GM12864 (cell line): ENCODE measurements around the gene VPS35.

Source experiments
- DNase-seq: peaks from one replicate; pipeline ENCODE4 v3.0.0-alpha.2; 2011; ENCODE audit warnings: low read depth
- H3K4me3 ChIP-seq: 2 replicates; pipeline ENCODE4 v1.5.1; 2011; ENCODE audit warnings: mild to moderate bottlenecking, low read depth, low read length, control low read depth
- TF ChIP-seq, protein P1 (sequence below): IDR thresholded peaks from 2 replicates; pipeline ENCODE4 v1.5.1; 2011; ENCODE audit warnings: low read depth, mild to moderate bottlenecking, moderate library complexity, low read length, control low read depth, inconsistent platforms; ENCODE audit errors: missing control alignments

The VPS35 gene

DNA sequence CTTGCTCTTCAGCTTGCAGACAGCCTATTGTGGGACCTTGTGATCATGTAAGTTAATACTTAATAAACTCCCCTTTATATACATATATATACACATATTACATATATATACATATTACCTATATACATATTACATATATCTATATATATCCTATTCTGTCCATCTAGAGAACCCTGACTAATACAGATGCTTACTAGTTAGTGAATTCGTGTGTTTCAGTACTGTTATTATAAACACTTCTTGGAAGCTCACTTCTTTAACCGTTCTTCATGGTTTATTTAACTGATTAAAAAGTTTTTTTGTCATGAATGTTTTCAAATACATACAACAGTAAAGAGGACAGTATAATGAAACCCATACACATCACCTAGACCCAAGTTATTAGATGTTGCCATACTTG, 13.1 kb upstream of the VPS35 start:
- no peak for DNase-seq
- no peak overlapping the region for H3K4me3 ChIP-seq
- TF ChIP-seq, protein P1, sequence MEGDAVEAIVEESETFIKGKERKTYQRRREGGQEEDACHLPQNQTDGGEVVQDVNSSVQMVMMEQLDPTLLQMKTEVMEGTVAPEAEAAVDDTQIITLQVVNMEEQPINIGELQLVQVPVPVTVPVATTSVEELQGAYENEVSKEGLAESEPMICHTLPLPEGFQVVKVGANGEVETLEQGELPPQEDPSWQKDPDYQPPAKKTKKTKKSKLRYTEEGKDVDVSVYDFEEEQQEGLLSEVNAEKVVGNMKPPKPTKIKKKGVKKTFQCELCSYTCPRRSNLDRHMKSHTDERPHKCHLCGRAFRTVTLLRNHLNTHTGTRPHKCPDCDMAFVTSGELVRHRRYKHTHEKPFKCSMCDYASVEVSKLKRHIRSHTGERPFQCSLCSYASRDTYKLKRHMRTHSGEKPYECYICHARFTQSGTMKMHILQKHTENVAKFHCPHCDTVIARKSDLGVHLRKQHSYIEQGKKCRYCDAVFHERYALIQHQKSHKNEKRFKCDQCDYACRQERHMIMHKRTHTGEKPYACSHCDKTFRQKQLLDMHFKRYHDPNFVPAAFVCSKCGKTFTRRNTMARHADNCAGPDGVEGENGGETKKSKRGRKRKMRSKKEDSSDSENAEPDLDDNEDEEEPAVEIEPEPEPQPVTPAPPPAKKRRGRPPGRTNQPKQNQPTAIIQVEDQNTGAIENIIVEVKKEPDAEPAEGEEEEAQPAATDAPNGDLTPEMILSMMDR, result no peak

DNA sequence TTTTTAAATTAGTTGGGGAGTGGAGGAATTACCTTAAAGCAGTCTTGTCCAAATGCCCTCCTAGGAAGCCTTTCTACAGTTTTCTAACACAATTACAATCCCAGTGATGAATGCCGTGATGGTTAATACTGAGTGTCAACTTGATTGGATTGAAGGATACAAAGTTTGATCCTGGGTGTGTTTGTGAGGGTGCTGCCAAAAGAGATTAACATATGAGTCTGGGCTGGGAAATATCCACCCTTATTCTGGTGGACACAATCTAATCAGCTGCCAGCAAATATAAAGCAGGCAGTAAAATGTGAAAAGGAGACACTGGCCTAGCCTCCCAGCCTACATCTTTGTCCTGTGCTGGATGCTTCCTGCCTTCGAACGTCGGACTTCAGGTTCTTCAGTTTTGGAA, 12.6 kb upstream of the VPS35 start:
- TF ChIP-seq, protein P1, result no peak
- DNase-seq, result no peak
- H3K4me3 ChIP-seq, result no peak overlapping the region

DNA sequence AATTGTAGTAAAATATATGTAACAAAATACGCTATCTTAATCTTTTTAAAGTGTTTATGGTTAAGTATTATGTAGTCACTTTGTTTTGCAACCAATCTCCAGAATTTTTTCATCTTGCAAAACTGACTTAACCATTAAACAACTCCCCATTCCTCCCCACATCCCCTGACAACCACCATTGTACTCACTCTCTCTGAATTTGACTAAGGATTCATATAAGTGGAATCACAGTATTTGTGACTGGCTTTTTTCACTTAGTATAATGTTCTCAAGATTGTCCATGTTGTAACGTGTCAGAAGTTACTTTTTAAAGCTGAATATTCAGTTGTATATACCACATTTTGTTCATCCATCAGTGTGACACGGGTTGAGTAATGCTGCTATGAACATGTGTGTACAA, 11.1 kb upstream of the VPS35 start:
- TF ChIP-seq, protein P1, result no peak
- no peak for DNase-seq

DNA sequence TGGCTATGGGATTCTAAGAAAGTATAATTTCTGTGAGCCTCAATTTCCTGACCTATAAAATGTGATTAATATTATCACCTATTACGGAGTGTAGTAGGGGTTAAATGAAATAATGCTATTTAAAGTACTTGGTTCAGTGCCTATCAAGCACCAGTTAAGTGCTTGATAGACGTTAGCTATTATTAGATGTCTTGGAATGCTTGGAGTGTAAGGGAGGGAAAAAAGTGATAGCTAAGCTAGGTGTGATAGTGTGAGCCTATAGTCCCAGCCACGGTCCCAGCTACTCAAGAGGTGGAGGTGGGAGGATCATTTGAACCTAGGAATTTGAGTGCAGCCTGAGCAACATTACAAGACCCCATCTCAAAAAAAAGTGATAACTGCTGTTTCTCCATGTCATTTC, 8.0 kb upstream of the VPS35 start:
- TF ChIP-seq, protein P1, result no peak
- H3K4me3 ChIP-seq, result no peak overlapping the region
- DNase-seq, result no peak

More for the DNA sequence above, 11.1 kb upstream of the VPS35 start:
- no peak overlapping the region for H3K4me3 ChIP-seq

DNA sequence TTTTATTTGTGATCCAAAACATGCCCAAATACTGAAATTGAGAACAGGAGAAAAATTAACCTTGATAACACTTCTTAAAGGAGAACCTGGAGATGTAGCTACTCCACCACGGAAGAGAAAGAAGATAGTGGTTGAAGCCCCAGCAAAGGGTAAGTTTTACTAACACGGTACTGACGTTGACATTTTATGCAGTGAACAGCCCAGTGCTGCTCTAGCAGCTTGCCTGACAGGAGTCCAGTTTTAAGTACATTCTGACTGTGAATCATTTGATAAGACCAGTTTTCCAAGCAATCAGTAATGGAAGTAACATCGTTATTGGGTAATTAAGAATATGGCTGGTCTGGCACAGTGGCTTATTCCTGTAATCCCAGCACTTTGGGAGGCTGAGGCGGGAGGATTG, 7.0 kb upstream of the VPS35 start:
- DNase-seq, result no peak
- no peak overlapping the region for H3K4me3 ChIP-seq
- TF ChIP-seq, protein P1, result no peak

DNA sequence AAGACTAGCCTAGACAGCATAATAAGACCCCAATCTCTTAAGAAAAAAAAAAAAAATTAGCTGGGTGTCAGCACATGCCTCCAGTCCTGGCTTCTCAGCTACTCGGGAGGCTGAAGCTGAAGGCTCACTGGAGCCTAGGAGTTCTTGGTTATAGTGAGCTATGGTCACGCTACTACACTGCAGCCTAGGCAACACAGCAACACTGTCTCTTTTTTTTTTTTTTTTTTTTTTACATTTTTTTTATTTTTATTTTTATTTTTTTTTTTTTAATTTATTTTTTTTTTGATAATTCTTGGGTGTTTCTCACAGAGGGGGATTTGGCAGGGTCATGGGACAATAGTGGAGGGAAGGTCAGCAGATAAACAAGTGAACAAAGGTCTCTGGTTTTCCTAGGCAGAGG, 4.6 kb upstream of the VPS35 start:
- no peak overlapping the region for H3K4me3 ChIP-seq
- no peak for DNase-seq
- TF ChIP-seq, protein P1, result no peak

DNA sequence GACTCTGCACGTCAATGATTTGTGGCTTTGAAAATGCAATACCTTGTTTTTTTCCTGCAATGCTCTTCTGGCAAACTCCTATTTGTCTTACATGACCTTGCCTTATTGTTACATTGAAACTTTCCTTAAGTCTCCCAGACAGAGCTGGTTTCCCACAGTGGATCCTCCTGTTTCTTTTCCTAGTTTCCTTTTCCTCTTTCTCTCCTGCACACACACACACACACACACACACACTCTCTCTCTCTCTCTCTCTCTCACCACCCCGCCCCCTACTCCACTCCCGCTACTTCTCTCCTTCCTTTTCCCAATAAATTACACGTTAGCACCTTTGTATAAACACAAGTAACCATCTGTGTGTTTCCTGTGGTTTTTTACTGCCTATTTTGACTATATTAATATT, 2.7 kb upstream of the VPS35 start:
- TF ChIP-seq, protein P1, result no peak
- no peak for DNase-seq
- H3K4me3 ChIP-seq, result peak overlapping the region; percentile 84
